Skeletal muscle satellite cell (primary cell): Measurements from ENCODE around the gene WBP11.

Source experiments
- H3K27me3 ChIP-seq: 2 replicates; pipeline ENCODE4 v1.7.0; 2013; ENCODE audit warnings: low read length; ENCODE audit not compliant: control insufficient read depth, insufficient read depth
- H3K36me3 ChIP-seq: 2 replicates; pipeline ENCODE4 v1.7.0; 2013; ENCODE audit warnings: mild to moderate bottlenecking, control low read depth, low read length; ENCODE audit not compliant: insufficient read depth
- H3K4me1 ChIP-seq: 2 replicates; pipeline ENCODE4 v1.7.0; 2013; ENCODE audit warnings: low read length; ENCODE audit not compliant: control insufficient read depth, insufficient read depth
- H3K4me2 ChIP-seq: 2 replicates; pipeline ENCODE4 v1.7.0; 2013; ENCODE audit warnings: mild to moderate bottlenecking, low read length
- H3K4me3 ChIP-seq: 2 replicates; pipeline ENCODE4 v1.7.0; 2013; ENCODE audit warnings: low read length
- H3K9ac ChIP-seq: 2 replicates; pipeline ENCODE4 v1.7.0; 2013; ENCODE audit warnings: mild to moderate bottlenecking, low read depth, low read length, moderate library complexity
- H3K9me3 ChIP-seq: replicated peaks from 2 replicates; pipeline ENCODE4 v1.7.0; 2013; ENCODE audit warnings: mild to moderate bottlenecking, control low read depth, low read length

WBP11 gene

GRCh38 chr12:14811486-14811885 lies 8.2 kb upstream of the WBP11 start:
- Histone ChIP-seq H3K4me2 (no peak overlapping the region), H3K27me3 (no peaks in the 10 kb centered on the region), H3K9me3 (no peaks in the 10 kb centered on the region), H3K36me3 (no peaks in the 10 kb centered on the region), H3K9ac (no peak overlapping the region), H3K4me1 (no peaks in the 10 kb centered on the region), H3K4me3 (no peak overlapping the region)

DNA sequence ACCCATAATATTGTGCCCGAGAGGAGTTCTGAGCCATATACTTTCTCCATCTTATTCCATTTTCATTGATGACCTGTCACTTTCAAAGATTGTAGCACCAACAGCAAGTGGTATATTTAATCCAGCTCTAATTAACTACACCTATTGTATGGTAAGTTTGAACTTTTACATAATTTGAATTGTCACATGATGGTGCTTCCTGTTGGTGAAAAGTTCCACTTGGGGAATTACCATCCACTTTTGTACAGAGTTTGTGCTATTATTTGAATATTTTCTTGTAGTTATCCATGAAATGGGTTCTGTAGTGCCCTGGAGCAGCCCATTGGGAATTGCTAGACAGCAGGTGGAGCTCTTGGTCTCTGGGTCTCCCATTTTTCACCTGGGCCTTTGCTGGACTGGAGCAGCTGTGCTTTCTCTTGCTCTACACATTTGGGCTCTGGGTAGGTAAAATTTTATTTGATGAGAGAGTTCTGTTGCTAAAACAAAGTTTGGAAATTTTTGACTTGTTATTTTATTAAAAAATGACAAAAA lies 7.7 kb upstream of the WBP11 start:
- Histone ChIP-seq H3K9ac (no peak overlapping the region), H3K36me3 (no peaks in the 10 kb centered on the region), H3K4me1 (no peaks in the 10 kb centered on the region), H3K4me3 (no peak overlapping the region), H3K9me3 (no peaks in the 10 kb centered on the region), H3K4me2 (no peak overlapping the region), H3K27me3 (no peaks in the 10 kb centered on the region)

- no peaks in the 10 kb centered on the region for H3K36me3 ChIP-seq
- no peak overlapping the region for H3K9ac ChIP-seq
- no peaks in the 10 kb centered on the region for H3K27me3 ChIP-seq
- no peak overlapping the region for H3K4me2 ChIP-seq
- H3K9me3 ChIP-seq: no peaks in the 10 kb centered on the region
- H3K4me3 ChIP-seq: no peak overlapping the region
- H3K4me1 ChIP-seq: no peaks in the 10 kb centered on the region
Observed at GRCh38 chr12:14810167-14810952, 7.1 kb upstream of the WBP11 start.

DNA sequence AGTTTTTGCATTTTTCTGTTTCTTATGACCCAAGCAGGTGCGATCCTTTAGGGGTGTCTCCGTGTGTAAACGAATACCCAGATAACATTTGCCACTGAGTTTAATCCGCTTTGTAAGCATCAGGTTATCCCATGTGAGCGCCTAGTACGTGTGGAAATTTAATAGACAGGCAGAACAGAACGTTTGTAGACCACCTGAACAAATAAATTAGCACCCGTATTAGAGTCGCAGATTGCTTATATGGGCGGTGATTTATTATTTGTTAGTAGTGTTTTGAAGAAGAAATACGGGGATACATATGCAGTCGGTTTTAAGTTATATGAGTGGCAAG lies 517 bp upstream of the WBP11 start:
- H3K4me1 ChIP-seq: peaks cover 16% of the 10 kb centered on the region
- peak overlapping the region; percentile 81 for H3K4me2 ChIP-seq
- H3K36me3 ChIP-seq: peaks cover 10% of the 10 kb centered on the region
- H3K9me3 ChIP-seq: no peaks in the 10 kb centered on the region
- peak overlapping the region; percentile 85 for H3K4me3 ChIP-seq
- no peaks in the 10 kb centered on the region for H3K27me3 ChIP-seq
- peak overlapping the region; percentile 97 for H3K9ac ChIP-seq

- peak overlapping the region; percentile 85 for H3K4me3 ChIP-seq
- peak overlapping the region; percentile 97 for H3K9ac ChIP-seq
- H3K4me1 ChIP-seq: peaks cover 16% of the 10 kb centered on the region
- peak overlapping the region; percentile 86 for H3K4me2 ChIP-seq
- H3K36me3 ChIP-seq: peaks cover 20% of the 10 kb centered on the region
- no peaks in the 10 kb centered on the region for H3K9me3 ChIP-seq
- no peaks in the 10 kb centered on the region for H3K27me3 ChIP-seq
Observed at GRCh38 chr12:14802721-14803010, 612 bp downstream of the WBP11 start.

DNA sequence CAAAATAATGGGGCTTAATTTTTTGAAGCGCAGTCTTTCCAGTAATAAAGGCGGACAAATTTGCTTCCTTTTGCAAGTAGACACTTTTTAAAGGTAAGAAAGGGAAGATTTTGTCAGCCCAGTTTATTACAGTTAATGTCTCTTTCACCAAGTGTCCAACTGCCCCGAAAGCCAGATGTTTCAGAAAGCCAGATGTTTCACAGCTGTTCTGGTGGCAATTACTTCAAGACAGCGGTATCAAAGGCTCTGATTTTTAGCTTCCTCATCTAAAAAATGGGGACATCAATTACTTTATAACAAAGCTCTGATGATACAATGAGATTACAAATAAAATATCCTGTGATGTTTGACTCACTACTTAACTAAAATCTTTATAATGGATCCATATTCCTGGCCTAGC lies 1.0 kb downstream of the WBP11 start:
- peak overlapping the region; percentile 97 for H3K9ac ChIP-seq
- H3K27me3 ChIP-seq: no peaks in the 10 kb centered on the region
- H3K4me1 ChIP-seq: peaks cover 16% of the 10 kb centered on the region
- H3K4me3 ChIP-seq: peak overlapping the region; percentile 85
- no peaks in the 10 kb centered on the region for H3K9me3 ChIP-seq
- H3K4me2 ChIP-seq: peak overlapping the region; percentile 86
- peaks cover 24% of the 10 kb centered on the region for H3K36me3 ChIP-seq

- Histone ChIP-seq H3K27me3 (no peaks in the 10 kb centered on the region), H3K9me3 (no peaks in the 10 kb centered on the region), H3K9ac (no peak overlapping the region), H3K4me1 (no peaks in the 10 kb centered on the region), H3K4me3 (no peak overlapping the region), H3K36me3 (peaks cover 77% of the 10 kb centered on the region), H3K4me2 (no peak overlapping the region)
Observed at GRCh38 chr12:14795028-14795448, 8.2 kb downstream of the WBP11 start.

DNA sequence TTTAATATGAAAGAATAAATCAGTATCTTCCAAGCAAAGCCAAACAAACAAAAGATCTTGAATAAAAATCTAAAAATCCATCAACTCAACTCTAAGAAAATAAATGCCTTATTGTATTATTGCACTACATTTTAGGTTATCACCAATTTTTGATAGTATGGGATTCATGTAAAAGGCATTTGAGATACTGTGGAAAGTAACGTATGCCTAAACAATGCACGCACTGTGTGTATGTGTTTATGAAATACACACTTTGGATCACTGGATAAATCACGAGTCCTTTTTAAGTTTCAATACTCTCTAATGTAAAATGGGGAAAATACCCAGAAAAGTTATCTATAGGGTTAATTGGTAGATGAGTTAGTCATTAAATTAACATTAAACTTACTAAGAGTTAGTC lies 17.7 kb downstream of the WBP11 start:
- no peak overlapping the region for H3K4me3 ChIP-seq
- no peak overlapping the region for H3K9ac ChIP-seq
- H3K4me1 ChIP-seq: no peaks in the 10 kb centered on the region
- no peak overlapping the region for H3K4me2 ChIP-seq
- no peaks in the 10 kb centered on the region for H3K27me3 ChIP-seq
- H3K36me3 ChIP-seq: peaks cover 47% of the 10 kb centered on the region
- H3K9me3 ChIP-seq: no peaks in the 10 kb centered on the region

GRCh38 chr12:14784471-14784870 lies 18.8 kb downstream of the WBP11 start:
- Histone ChIP-seq H3K36me3 (peaks cover 36% of the 10 kb centered on the region), H3K4me3 (no peak overlapping the region), H3K27me3 (no peaks in the 10 kb centered on the region), H3K9me3 (no peaks in the 10 kb centered on the region), H3K4me2 (no peak overlapping the region), H3K9ac (no peak overlapping the region), H3K4me1 (no peaks in the 10 kb centered on the region)

- H3K4me3 ChIP-seq: no peak overlapping the region
- H3K4me1 ChIP-seq: no peaks in the 10 kb centered on the region
- no peaks in the 10 kb centered on the region for H3K27me3 ChIP-seq
- H3K9me3 ChIP-seq: no peaks in the 10 kb centered on the region
- H3K4me2 ChIP-seq: no peak overlapping the region
- H3K9ac ChIP-seq: no peak overlapping the region
- peaks cover 21% of the 10 kb centered on the region for H3K36me3 ChIP-seq
Observed at GRCh38 chr12:14782756-14783155, 20.5 kb downstream of the WBP11 start.

GRCh38 chr12:14781563-14781962 lies 21.7 kb downstream of the WBP11 start:
- Histone ChIP-seq H3K9ac (no peak overlapping the region), H3K4me3 (no peak overlapping the region), H3K27me3 (no peaks in the 10 kb centered on the region), H3K36me3 (peaks cover 10% of the 10 kb centered on the region), H3K4me2 (no peak overlapping the region), H3K9me3 (no peaks in the 10 kb centered on the region), H3K4me1 (peaks cover 11% of the 10 kb centered on the region)

- Histone ChIP-seq H3K36me3 (peaks cover 4% of the 10 kb centered on the region), H3K4me2 (peak overlapping the region; percentile 14), H3K4me1 (peaks cover 17% of the 10 kb centered on the region), H3K9ac (no peak overlapping the region), H3K4me3 (no peak overlapping the region), H3K27me3 (no peaks in the 10 kb centered on the region), H3K9me3 (no peaks in the 10 kb centered on the region)
Observed at GRCh38 chr12:14780859-14781258, 22.4 kb downstream of the WBP11 start.
